ENCODE measurements around the gene EVPLL. TPM values are rescaled to one million over a fixed set of nuclear protein-coding genes. Genes with fewer than 3 reads are reported as not detected.

The EVPLL gene
- not detected in 2 replicates for total RNA-seq

DNA sequence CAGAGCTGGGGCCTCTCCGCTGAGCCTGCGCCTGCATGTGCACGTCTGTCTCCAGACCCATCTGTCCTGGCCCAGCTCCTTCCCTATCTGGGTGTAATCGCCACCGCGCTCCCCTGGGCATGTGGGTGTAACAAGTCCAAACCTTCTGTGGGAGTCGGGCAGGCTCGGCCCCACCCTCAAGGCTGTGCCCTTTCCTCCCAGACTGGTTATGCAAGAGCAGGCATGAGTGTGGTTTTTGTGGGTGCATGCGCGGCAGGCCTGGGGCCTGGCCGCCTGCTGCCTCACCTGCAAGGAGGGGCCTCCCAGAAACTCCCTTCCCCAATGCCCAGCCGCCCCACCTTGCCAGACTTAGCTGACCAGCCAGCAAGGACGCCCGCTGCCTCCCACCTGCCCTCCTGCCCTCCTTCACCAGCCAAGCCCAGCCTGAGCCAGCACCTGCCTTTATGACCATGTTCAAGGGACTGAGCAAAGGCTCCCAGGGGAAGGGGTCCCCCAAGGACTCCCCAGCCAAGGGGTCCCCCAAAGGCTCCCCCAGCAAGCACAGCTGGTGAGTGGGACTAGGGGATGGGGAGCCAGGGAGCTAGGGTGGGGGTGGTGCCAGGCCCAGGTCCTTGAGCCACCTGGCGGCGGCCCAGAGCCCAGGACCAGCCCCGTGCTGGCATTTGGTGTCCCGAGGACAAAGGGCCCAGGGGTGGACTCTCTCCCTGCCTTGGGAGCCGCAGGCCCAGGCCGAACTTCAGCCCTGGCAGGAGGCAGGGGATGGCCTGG is at the start of gene EVPLL:
EVPLL (plus strand) TSS at position 342 of the 768 bp plus-strand sequence. CDS start 3,160 bp downstream, outside the sequence.

DNA sequence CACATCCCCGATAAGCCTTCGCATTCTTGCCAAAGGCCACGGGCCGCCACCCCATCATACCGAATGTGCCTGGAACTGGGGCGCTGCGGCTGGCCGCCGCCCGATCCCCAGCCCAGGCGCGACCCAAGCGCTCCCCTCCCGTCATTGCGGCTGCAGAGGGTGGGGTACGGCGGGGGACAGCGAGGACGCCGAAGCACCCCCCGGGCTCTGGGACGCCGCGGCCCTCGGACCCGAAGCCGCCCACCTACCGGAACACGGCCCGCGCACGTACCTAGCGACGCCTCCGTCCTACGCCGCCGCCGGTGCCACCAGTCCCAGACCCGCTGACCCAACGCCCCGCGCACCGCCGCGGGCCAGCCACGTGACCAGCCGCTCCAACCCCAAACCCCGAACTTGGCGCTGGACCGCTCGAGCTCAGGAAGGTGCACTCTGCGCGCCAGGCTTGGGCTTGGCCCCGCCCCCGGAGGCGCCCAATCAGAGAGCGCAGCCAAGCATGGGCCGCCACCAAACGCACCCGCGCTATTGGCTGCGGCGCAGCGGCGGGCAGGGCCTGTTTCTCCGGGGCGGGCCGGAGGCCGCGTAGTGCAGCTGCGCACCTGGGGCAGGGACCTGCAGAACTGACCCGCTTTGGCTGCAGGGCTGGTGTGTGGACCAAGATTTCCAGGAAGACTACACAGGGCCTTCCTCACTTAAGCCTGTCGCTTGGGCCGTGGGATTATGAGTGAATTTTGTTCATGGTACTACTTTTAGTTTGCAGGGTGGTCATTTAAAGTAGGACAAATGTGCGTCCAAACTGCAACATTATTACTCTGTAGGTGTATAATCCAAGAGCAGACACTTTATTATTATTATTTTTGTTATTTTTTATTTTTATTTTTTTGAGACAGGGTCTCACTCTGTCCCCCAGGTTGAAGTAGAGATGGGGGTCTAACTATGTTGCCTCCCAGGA is 14.2 kb upstream of the EVPLL start, which contains the start of gene SHMT1:
SHMT1 (minus strand) TSS at position 450 of the 949 bp plus-strand sequence. CDS start 7,569 bp downstream, outside the sequence.

Other genes starting within 250 kb of the EVPLL start
- 67.8 and 73.4 TPM in 2 replicates for gene ALKBH5, start 193.9 kb upstream of the EVPLL start, total RNA-seq
- 37.0 and 42.1 TPM in 2 replicates for gene LLGL1, start 152.1 kb upstream of the EVPLL start, total RNA-seq
- gene FLII, start 119.0 kb upstream of the EVPLL start, total RNA-seq: 400 and 445 TPM in 2 replicates
- 18.1 and 23.2 TPM in 2 replicates for gene MIEF2, start 117.1 kb upstream of the EVPLL start, total RNA-seq
- 7.0 and 9.6 TPM in 2 replicates for gene TOP3A, start 62.8 kb upstream of the EVPLL start, total RNA-seq
- gene SMCR8, start 62.5 kb upstream of the EVPLL start, total RNA-seq: 10.9 and 12.9 TPM in 2 replicates
- 5.2 and 7.9 TPM in 2 replicates for gene SHMT1, start 14.2 kb upstream of the EVPLL start, total RNA-seq
- gene LGALS9C, start 99.0 kb downstream of the EVPLL start, total RNA-seq: not detected in 2 replicates

All from bronchial smooth muscle cell (primary cell).